Measurements from ENCODE around the gene HOXD10.

The HOXD10 gene

DNA sequence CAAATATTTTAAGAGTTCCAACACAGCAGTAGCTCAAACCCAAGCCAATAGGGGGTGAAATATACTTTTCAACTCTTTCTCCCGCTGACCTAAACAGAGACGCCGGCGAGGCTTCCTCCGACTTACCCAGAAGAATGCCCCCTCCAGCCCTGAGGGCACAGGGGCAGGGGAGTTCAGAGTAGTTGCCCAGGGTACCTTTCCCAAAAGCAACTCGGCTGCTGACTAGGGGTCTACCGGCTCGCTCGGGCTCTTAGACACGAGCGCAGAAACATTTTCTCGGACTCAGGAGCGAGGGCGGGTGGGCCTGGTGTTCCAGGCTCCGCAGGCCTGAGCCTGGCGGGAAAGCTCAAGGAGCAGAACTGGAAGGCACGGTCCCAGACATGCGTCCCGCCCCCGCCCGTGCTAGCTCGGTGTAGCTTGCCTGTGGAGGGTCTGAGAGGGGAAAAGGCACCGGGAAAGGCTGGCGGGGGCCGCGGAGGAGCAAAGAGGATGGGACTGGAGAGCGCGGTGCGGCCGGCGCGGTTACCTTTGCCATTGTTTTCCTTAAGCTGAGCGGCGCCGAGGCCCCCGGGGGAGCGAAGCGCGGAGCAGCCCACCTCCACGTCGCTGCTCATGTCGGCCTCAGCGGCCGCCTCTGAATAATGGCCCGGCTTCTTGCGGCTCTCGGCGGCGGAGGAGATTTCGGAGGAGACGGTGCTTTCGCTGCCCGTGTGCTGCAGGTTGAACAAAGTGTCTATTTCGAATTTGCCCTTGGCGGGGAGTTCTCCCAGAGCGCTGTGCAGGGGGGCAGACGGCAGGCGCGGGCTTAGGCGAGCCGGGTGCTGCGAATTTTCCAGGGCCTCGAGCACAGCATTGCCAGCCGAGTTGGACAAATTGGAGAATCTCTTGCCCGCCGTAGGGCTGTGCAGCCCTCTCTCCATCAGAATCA lies 33.5 kb upstream of the HOXD10 start:
- no peak for DNase-seq

DNA sequence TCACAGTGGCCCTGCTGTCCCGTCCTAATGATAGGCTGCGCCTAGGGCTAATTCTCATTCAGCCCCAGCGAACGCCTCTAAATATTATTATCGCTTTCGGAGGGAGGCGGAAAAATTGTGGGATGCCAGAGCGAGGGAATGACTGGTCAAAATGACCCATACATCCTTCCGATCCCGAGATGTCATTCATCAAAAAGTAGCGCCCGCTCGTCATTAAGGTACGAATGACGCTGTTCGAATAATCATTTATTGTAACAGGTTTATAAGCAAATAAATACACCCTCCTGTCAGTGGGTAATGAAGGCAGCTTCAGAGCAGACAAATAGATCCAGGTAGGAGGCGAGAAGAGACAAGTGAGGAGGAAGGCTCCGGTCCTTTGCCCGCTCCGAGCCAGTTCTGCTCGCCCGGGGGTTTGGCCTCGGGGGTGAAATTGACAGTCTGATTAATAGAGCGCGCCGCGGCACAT lies 32.7 kb upstream of the HOXD10 start, which contains the start of gene EVX2:
Gene EVX2, minus strand, starts transcription at position 167 of the 466 bp plus-strand sequence. CDS start 186 bp downstream, outside the sequence.
- DNase-seq: no peak

DNA sequence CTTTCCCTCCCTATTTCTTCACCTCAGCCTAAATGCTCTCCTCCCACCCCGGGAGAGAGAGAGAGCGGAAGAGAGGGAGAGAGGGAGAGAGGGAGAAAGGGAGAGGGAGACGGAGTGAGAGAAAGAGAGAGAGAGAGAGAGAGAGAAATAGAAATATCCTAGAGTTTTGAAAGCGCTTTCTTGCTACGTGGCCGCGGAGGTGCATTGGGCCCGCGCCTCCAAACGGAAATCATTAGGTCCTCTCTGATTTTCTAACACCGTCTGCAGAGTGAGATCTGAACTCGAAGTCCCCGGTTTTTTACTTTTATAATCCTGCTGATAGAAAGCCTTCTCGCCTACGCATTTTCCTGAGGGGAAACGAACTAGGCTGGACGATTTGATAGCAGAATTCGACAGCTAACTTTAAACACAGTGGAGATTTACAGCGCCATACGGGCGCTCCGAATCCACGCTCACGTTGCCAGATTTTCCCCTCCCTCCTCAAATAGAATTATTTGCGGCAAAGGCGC lies 31.9 kb upstream of the HOXD10 start:
- no peak for DNase-seq

GRCh38 chr2:176085120-176085788 lies 31.3 kb upstream of the HOXD10 start:
- DNase-seq: no peak

- DNase-seq: peak; percentile 37
Observed at GRCh38 chr2:176085861-176086771, 30.5 kb upstream of the HOXD10 start.

- DNase-seq: no peak
Observed at GRCh38 chr2:176087330-176088047, 29.1 kb upstream of the HOXD10 start.

DNA sequence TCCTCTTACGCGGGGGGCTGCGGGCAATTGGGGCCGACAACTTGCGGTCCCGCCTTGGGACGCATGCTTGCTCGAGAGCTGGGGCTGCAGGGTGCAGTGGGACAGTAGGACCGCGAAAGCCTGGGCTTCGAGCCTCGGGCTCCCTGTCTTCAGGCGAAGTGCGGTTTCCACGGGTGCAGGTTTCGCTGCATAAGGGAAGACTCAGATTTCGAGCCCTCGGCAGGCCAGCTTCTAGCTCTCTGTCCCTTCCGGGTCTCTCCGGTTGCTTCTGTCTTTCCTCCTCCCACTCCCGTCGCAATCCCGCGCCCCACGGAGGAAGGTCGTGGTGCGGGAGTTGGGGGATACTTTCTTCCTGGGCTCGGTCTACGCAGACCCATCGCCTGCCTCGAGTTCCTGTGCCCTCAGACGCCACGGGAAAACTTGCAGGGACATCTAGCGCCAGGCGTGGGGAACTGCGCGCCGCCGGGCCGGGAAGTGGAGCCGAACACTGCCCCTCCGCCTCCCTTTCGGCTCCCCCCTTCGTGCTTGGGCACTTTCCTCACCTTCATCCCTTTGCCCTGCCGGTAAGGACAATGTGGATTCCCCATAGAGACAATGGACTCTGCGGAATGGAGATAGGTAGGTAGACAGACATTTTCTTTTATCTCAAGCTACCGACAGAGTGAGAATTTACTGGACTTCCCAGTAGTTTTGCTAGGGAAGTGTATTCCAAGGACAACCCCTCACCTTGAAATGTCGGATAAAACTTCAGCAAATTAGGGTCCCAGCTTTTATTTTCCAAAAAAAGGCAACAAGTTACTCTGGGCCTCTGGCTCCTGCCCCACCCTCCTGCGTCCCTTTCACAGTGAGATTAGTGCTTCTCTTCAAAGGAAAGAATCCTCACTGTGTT lies 28.3 kb upstream of the HOXD10 start:
- DNase-seq: peak; percentile 36

DNA sequence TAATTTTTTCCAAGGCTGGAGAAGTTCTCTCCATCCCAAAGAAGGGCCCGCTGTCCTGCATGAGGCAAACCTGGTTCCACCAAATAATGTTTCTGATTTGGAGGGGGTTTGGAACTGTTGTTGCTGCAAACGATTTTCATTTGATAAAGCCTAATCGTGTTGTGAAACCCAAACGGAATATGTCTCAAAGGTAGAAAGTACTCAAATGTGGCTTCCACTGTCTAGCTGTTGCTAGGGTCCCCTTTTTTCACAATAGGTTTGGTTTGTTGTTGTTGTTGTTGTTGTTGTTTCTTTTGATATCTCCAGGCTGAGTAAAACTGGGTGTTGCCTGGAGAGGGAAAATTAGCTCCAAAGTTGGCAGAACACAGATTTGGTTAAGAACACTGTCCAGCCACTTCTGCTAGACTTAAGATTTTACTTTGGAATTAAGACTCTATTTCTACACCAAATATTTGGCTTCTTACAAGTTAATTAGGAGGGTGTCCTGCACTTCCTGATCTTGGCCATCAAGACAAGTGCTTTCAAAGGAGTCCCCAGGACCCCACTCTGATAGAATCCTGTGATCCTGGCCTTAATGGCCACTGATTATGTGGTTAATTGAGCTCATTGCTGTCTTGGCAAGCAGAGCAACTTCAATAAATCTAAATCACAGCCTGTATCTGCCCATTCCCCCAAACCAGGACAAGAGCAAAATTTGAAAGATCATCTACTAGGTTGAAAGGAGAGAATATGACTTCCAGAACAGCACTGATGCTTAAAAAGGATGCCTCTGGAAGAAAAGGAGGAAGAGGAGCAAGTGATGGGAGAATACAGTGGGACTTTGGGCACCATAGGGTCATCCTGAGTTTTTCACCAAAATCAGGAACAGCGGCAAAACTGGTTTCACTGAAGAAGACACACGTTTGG lies 27.4 kb upstream of the HOXD10 start:
- DNase-seq: no peak

DNA sequence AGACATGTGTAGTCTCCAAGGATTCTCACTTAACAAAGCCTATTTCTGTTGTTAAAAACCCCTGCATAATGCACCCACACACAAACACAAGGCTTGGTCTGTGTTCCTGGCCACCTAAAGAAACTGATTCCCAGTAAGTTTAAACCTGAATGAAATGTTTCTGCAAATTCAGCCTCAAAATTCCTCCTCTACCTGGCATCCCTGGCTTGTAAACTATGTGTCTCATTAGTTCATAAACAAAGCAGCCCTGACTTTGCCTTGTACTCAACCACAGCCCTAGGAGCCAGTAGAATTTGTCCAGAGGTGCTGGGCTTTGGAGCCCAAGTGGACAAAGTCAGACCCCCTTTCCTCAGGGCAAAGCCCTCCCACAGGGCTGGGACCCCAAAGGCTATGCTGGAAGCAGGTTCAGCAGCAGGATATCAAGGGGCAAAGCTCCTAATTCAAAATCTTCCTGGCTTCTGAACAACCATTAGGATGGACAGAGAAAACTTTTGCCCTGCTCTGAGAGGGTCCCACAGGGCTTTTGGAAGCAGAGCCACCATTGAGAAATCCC lies 26.7 kb upstream of the HOXD10 start:
- no peak for DNase-seq

DNA sequence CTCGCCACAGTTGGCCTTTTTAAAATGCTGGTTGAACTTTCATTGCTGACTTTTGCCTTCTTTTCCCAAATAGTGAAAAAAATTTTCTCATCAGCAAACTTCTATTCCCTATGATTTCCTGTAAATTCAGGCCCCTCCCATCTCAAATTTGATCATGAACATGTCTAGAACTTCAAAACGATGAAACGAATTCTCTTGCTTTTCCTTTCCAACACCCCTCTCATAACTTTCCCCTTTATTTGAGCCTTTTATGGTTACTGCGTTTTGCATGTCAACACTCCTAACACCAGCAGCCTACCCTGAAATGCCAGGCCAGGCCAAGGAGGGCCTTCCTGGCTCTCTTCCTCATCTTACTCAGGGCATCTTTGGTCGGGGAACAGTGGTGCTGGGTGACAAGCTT lies 25.7 kb upstream of the HOXD10 start:
- DNase-seq: no peak

DNA sequence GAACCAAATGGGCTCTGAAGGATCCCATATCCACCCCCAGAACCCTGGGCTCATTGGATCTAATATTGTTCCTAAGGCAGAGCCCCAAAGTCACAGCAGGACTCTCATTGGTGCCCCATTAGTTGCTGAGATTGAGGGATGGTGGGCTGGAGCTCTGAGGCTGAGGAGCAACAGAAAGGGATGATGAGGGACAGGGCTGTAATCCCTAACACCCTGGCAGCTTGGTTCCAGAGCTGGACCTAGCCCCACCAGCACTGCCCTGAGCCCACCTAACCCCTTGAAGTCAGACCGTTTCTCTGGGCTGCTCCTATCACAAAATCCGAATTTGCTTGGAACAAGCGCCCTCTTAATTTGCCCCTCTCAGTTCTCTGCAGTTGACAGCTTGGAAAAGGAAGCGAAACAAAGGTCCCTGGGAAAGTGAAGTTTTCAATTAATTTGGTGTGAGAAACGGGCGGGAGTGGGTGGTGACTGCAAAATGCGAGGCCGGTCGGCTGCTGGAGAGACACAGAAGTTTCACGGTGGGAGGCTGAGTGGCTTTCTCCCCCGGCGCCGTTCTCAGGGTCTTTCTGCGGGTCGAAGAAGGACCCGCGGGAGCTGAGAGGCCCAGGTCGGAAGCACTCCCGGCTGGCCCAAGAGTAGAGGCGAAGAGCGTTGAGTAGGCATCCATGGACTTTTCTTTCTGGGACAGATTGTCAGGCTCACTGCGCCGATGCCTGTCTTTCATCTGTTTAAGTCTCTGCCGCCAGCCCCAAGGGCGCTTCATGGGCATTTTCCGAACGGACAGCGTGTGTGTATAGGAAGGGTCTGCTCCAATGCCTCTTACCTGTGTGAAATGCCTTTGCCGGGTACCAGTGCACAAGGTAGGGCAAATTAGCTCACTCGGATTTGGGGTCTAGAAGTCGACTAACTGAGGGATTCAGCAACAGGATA lies 25.0 kb upstream of the HOXD10 start:
- no peak for DNase-seq

DNA sequence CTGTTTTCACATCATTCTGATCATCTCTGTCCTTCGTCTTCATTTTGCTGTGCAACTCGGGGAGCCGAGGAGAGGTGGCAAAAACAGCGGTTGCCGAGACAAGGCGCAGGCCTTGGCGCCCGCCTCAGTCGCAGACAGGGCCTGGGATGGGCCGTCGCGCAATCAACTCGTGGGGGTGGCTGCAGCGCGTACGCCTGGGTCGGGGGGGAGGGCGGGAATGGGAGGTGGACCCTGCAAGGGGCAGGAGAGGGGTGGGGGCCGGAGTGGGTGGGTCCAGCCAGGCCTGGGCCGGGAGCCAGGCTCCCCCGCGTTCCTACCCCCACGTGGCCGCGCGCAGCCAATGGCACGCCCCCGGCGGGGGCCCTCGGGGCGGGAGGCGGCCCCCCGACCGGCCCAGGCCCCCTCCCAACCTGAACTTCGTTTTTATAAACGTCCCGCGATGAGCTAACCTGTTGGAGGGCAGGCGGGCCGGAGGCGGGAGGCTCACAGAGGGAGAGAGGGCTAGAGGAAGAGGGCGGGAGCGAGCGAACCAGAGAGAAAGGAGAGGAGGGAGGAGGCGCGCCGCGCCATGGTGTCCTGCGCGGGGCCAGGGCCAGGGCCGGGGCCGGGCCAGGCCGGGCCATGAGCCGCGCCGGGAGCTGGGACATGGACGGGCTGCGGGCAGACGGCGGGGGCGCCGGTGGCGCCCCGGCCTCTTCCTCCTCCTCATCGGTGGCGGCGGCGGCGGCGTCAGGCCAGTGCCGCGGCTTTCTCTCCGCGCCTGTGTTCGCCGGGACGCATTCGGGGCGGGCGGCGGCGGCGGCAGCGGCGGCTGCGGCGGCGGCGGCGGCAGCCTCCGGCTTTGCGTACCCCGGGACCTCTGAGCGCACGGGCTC lies 24.1 kb upstream of the HOXD10 start, which contains the start of gene HOXD13:
Gene HOXD13, plus strand, starts transcription at position 452 of the 875 bp plus-strand sequence. Its CDS starts 170 bp downstream, at position 622.
- DNase-seq: no peak

GRCh38 chr2:176093145-176093897 lies 23.3 kb upstream of the HOXD10 start:
- DNase-seq: no peak

GRCh38 chr2:176093898-176094249 lies 22.7 kb upstream of the HOXD10 start:
- DNase-seq: no peak

GRCh38 chr2:176094349-176094748 lies 22.2 kb upstream of the HOXD10 start:
- DNase-seq: no peak

DNA sequence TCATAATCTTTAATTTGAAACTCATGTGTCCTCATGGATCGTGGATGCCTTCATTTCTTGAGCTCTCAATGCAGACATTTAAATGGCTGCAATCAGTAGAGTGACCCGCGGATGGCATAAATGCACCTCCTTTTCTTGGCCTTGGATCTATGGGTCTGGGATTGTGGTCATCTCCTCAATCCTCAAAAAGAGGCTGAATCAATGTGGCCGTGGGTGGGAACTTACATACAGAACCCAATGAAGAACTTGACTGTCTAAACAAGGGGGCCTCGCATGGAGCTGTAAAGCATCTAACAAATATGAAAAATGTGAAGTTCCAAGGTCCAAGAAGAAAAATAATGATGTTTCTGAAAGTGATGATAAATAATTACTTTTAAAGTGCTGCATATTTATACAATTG lies 21.2 kb upstream of the HOXD10 start:
- no peak for DNase-seq
